ENCODE measurements around the gene TNPO3. TPM values are rescaled to one million over a fixed set of nuclear protein-coding genes. Genes with fewer than 3 reads are reported as not detected.

The TNPO3 gene
- total RNA-seq, 1 donor from 2014 or later, result 52.3 TPM

- Mint-ChIP-seq H3K9me3 (no peaks in the 10 kb centered on the region), H3K4me1 (ENCODE audit: unreplicated experiment) (no peaks in the 10 kb centered on the region), H3K36me3 (peaks cover 35% of the 10 kb centered on the region), H3K27me3 (no peaks in the 10 kb centered on the region), H3K27ac (no peak overlapping the region), H3K4me3 (no peak overlapping the region)
- DNase-seq (ENCODE audit: extremely low spot score, unreplicated experiment), result no peak
- no peak for TF ChIP-seq CTCF (conservative IDR thresholded peaks at IDR 0.05)
Measured at GRCh38 chr7:128988372-128988771, 66.5 kb downstream of the TNPO3 start.

- H3K36me3 Mint-ChIP-seq, result peaks cover 42% of the 10 kb centered on the region
- no peaks in the 10 kb centered on the region for H3K4me1 Mint-ChIP-seq (ENCODE audit: unreplicated experiment)
- TF ChIP-seq CTCF (conservative IDR thresholded peaks at IDR 0.05), result no peak
- no peaks in the 10 kb centered on the region for H3K27me3 Mint-ChIP-seq
- H3K9me3 Mint-ChIP-seq, result no peaks in the 10 kb centered on the region
- no peak for DNase-seq (ENCODE audit: extremely low spot score, unreplicated experiment)
- no peak overlapping the region for H3K27ac Mint-ChIP-seq
- no peak overlapping the region for H3K4me3 Mint-ChIP-seq
Measured at GRCh38 chr7:128986609-128987008, 68.3 kb downstream of the TNPO3 start.

GRCh38 chr7:128985660-128986059 is 69.3 kb downstream of the TNPO3 start:
- Mint-ChIP-seq H3K27me3 (no peaks in the 10 kb centered on the region), H3K36me3 (peaks cover 46% of the 10 kb centered on the region), H3K9me3 (no peaks in the 10 kb centered on the region), H3K4me1 (ENCODE audit: unreplicated experiment) (no peaks in the 10 kb centered on the region), H3K27ac (no peak overlapping the region), H3K4me3 (no peak overlapping the region)
- no peak for DNase-seq (ENCODE audit: extremely low spot score, unreplicated experiment)
- no peak for TF ChIP-seq CTCF (conservative IDR thresholded peaks at IDR 0.05)

- peaks cover 43% of the 10 kb centered on the region for H3K36me3 Mint-ChIP-seq
- no peak overlapping the region for H3K27ac Mint-ChIP-seq
- H3K9me3 Mint-ChIP-seq, result no peaks in the 10 kb centered on the region
- no peak for DNase-seq (ENCODE audit: extremely low spot score, unreplicated experiment)
- TF ChIP-seq CTCF (conservative IDR thresholded peaks at IDR 0.05), result no peak
- no peaks in the 10 kb centered on the region for H3K4me1 Mint-ChIP-seq (ENCODE audit: unreplicated experiment)
- H3K27me3 Mint-ChIP-seq, result no peaks in the 10 kb centered on the region
- H3K4me3 Mint-ChIP-seq, result no peak overlapping the region
Measured at GRCh38 chr7:128982105-128982504, 72.8 kb downstream of the TNPO3 start.

- Mint-ChIP-seq H3K9me3 (no peaks in the 10 kb centered on the region), H3K27me3 (no peaks in the 10 kb centered on the region), H3K27ac (no peak overlapping the region), H3K4me1 (ENCODE audit: unreplicated experiment) (no peaks in the 10 kb centered on the region), H3K4me3 (no peak overlapping the region), H3K36me3 (peaks cover 32% of the 10 kb centered on the region)
- no peak for TF ChIP-seq CTCF (conservative IDR thresholded peaks at IDR 0.05)
- no peak for DNase-seq (ENCODE audit: extremely low spot score, unreplicated experiment)
Measured at GRCh38 chr7:128974241-128974934, 80.5 kb downstream of the TNPO3 start.
